ENCODE results near the gene SLC9A9.

The SLC9A9 gene

DNA sequence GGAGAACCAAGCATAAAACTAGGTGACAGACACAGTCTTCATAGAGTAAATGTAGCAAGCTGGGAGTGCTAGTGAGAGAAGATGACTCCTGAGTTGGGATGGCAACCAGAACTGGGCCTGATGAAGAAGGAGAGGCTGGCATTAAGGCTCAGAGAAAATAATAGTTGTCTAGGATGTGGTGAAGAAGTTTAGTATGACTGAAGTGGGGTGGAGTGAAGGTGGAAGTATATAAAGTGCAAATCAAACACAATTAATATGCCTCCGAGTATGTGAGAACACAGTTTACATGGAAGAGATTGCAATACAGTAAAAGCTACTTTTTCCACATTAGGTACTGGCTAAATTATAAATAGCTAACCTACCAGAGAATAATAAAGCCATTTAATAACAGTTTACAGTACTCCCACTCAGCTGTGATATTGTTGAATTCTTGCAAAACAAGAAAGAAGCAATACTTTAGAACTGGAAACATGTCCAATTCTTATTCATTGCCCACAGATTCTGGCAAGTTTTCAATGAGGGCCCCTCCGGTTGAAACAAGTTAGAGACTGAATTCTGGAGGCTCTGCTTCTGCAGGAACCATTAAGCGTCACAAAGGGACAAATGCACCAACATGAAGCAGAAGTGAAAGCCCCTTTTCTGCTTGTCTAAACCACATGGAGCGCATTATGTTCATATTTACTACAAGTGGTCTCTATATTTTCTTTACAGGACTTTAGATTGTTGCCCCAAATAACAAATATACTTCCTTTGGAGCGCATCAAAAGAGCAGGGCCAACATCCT is 243.7 kb downstream of the SLC9A9 start:
- TF ChIP-seq, protein P1, sequence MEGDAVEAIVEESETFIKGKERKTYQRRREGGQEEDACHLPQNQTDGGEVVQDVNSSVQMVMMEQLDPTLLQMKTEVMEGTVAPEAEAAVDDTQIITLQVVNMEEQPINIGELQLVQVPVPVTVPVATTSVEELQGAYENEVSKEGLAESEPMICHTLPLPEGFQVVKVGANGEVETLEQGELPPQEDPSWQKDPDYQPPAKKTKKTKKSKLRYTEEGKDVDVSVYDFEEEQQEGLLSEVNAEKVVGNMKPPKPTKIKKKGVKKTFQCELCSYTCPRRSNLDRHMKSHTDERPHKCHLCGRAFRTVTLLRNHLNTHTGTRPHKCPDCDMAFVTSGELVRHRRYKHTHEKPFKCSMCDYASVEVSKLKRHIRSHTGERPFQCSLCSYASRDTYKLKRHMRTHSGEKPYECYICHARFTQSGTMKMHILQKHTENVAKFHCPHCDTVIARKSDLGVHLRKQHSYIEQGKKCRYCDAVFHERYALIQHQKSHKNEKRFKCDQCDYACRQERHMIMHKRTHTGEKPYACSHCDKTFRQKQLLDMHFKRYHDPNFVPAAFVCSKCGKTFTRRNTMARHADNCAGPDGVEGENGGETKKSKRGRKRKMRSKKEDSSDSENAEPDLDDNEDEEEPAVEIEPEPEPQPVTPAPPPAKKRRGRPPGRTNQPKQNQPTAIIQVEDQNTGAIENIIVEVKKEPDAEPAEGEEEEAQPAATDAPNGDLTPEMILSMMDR (IDR thresholded peaks at IDR 0.05; ENCODE audit: low read depth, low read length, missing control alignments), result no peak
- no peak for DNase-seq (ENCODE audit: extremely low read depth, low read depth)
- no peak overlapping the region for H3K4me3 ChIP-seq (replicated peaks; ENCODE audit: low read depth, low read length)

DNA sequence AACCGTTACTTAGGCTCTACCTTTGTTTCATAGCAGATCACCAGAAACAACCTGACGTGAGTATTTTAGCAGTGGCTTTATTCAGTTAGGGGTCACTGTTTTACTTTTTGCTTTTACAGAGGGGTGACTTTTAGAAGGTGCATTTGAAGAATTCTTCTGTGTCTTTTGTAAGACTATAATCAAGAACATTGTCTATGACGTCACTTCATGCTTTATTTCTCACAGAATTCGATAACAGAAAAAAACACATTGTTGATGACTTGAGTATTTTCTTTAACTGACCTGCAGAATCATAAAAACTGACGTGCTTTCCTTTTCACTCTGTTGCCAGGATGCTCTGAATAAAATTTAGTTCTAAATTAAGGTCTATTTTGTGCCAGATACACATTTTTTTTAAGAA is 244.5 kb downstream of the SLC9A9 start:
- H3K4me3 ChIP-seq (replicated peaks; ENCODE audit: low read depth, low read length), result no peak overlapping the region
- TF ChIP-seq, protein P1 (IDR thresholded peaks at IDR 0.05; ENCODE audit: low read depth, low read length, missing control alignments), result no peak
- no peak for DNase-seq (ENCODE audit: extremely low read depth, low read depth)

DNA sequence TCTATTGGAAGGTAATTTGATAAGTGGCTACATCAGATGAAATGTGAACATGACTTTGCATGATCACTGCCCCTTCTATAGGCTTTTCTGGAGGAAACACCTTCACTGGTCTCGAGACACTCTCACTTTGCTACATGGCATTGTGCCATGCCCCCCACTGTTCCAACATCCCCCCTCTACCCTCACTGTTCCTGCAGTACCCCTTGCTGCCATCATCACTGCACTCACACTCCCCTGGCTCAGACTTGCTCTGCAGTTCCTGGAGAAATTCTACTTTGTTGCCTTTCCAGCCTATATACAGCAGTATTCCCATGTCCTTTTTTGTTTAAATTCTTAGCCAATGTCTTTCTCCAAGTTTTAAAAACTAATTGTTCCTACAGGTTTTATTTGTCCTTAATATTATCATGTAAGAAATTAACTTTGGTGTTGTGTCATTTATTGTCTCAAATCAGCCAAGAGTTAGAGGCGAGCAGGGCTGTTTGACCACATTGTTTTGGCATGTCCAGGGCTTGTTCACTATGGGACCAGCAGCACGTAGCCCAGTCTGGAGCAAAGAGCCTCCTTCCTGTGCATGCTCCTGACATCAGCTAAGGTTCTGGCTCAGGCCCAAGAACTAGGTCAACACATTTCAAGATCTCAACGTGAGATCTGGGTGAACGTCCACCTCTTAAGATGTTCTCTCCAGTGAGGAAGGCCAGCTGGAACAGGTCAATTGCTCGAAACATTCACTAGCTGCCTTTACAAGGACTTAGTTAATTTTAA is 246.4 kb downstream of the SLC9A9 start:
- peak; percentile 21 for DNase-seq (ENCODE audit: extremely low read depth, low read depth)
- TF ChIP-seq, protein P1 (IDR thresholded peaks at IDR 0.05; ENCODE audit: low read depth, low read length, missing control alignments), result no peak
- no peak overlapping the region for H3K4me3 ChIP-seq (replicated peaks; ENCODE audit: low read depth, low read length)

DNA sequence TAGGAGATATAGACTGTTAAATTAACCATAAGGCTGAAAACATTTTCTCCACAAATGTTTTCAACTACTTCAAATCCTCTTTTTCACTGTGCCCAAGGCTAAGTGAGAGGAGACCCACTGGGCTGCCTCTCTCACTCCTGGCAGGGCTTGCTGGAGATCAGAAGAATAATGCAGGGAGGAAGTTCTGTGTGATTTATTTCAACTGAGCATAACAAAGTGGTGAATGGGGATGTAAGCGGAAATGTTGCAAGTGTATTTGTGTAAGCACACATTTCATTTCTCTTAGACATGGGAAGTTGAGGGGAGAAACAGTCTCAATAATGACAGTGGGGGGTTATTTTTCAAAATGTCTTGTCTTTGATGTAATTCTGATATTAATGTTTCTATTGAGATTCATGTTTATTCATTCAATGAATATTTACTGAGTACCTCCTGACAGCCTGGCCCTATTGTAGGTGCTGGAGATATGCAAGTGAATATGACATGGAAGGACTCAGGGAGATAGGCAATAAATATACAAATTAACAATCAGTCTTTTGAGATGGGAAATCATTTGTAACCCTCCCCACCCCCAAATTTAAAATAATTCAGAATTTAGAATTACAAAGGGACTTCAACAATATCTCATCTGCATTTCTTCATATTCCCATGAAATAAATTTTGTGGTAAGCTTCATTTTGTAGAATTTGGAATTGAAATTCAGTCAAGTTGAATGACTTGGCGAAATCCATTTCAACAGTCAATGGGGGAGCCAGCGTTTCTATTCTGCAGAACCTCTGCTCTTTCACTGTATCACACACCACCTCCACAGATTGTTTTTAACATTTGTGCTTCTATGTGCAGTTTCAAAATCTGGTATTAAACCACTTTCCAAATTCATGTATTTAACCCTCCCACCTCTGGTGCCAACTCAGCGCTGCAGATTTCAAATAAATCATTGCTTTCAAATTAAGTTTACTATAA is 247.2 kb downstream of the SLC9A9 start:
- no peak overlapping the region for H3K4me3 ChIP-seq (replicated peaks; ENCODE audit: low read depth, low read length)
- TF ChIP-seq, protein P1 (IDR thresholded peaks at IDR 0.05; ENCODE audit: low read depth, low read length, missing control alignments), result no peak
- DNase-seq (ENCODE audit: extremely low read depth, low read depth), result no peak

DNA sequence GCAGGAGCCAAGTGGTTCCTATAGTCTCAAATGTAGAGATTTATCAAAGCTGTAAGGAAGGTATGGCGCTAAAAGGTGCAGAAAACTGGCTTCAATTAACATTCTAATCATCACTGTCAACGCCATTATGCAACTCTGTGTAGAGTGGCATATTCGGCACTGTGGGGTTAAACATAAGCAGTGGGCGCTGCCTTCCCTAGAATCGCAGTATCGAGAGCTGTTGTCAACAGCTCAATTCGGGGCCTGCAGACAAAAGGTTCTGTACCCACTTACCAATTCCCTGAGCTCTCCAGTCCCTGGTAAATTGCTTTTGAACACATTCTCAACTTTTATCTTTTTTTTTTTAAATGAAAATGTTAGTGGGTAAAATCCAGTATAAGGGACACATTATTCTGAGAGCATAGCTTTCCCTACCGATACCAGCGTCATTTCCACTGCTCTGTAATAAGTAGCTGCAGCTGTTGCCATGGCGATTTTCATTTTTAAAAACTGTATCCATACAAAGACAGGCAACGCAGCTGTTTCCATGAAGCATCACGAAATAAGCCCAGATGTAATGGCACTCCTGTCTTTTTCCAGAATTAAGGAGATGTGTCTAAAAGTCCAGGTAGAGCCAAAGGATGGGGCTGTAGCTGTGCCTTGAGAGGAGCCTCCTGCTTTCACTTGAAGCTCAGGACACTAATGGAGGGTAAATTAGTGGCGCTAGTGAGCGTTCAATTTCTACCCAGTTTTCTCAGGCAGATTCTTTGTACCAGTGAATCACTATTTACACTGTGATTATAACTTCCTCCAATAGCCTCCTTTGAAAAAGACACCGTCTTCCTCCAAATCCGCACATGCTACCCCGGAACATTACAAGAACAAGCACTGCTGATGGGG is 250.3 kb downstream of the SLC9A9 start:
- H3K4me3 ChIP-seq (replicated peaks; ENCODE audit: low read depth, low read length), result no peak overlapping the region
- DNase-seq (ENCODE audit: extremely low read depth, low read depth), result no peak
- TF ChIP-seq, protein P1 (IDR thresholded peaks at IDR 0.05; ENCODE audit: low read depth, low read length, missing control alignments), result no peak

All from HFF-Myc (cell line).